ENCODE measurements around the gene CREBBP.

DNA sequence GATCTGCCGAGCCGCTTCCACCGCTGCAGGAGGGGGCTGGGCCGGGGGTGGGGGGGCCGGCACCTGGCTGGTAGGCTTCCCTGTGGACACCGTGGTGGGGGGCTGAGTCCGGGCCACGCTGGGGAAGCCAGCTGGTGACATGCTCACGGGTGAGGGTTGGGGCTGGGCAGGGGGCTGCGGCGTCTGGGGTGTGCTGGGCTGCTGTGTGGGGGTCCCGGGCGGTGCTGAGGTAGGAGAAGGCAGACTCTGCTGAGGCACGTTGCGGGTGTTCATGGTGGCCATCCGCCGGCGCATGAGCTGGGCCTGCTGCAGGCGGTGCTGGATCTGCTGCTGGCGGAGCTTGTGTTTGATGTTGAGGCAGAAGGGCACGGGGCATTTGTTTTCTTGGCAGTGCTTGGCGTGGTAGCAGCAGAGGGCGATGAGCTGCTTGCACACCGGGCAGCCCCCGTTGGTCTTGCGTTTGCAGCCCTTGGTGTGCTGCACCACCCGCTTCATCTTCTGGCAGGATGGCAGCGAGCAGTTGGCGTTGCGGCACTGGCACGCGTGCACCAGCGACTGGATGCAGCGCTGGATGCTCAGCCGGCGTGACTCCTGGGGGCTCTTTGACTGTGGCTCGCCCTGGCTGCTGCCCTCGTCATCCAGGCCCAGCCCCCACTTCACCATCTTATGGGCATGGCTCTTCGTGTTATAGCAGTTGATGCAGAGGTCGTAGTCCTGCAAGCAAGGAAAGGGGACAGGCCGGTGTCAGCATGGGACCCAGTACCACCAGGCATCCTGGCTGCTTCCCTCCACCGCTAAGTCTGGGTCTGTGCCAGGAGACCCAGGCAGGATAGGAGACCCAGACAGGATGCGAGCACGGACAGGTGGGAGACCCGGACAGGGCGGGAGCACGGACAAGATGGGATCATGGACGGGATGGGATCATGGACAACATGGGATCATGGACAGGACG is 151.1 kb downstream of the CREBBP start:
- TF ChIP-seq EZH2 (IDR thresholded peaks at IDR 0.05): no peak
- no peak for TF ChIP-seq POLR2AphosphoS5 (IDR thresholded peaks at IDR 0.05; ENCODE audit: borderline replicate concordance, low read depth, low read length)

Measured in SK-N-MC (cell line).